Activated CD4-positive, alpha-beta T cell treated with anti-CD3 and anti-CD28 coated beads, Interleukin-2, amount 10 ng/mL, durations not matched to agents 24 days and 14 days (primary cell): ENCODE results near the gene REEP5. TPM values are rescaled to one million over a fixed set of nuclear protein-coding genes. Genes with fewer than 3 reads are reported as not detected.
"Not testable (repeated sequence)": the region's sequence is repeated elsewhere in the genome, so short reads cannot be mapped to it uniquely, and the experiment has no call there.

Experiments
- DNase-seq: peaks from one replicate; pipeline ENCODE4 v3.0.0; 2022
- H3K27ac Mint-ChIP-seq: one replicate; pipeline ENCODE4 v1.8.0; 2022; ENCODE audit warnings: mild to moderate bottlenecking, mixed read lengths
- H3K27me3 Mint-ChIP-seq: one replicate; pipeline ENCODE4 v1.8.0; 2022; ENCODE audit warnings: mixed read lengths
- H3K36me3 Mint-ChIP-seq: one replicate; pipeline ENCODE4 v1.8.0; 2022; ENCODE audit warnings: low read depth, mild to moderate bottlenecking, mixed read lengths
- H3K4me1 Mint-ChIP-seq: one replicate; pipeline ENCODE4 v1.8.0; 2021; ENCODE audit warnings: mixed read lengths
- H3K4me3 Mint-ChIP-seq: one replicate; pipeline ENCODE4 v1.8.0; 2022; ENCODE audit warnings: mild to moderate bottlenecking, moderate library complexity, mixed read lengths
- H3K9me3 Mint-ChIP-seq: one replicate; pipeline ENCODE4 v1.8.0; 2021; ENCODE audit warnings: mixed read lengths
- intact Hi-C: fragments of 100-400 bp; cut with micrococcal nuclease; formaldehyde crosslinking; loops from one replicate; pipeline ENCODE4 v1.15.1; 2023
- total RNA-seq: library from RNA; stranded (reverse); gene quantifications from 2 replicates; pipeline ENCODE4 v1.2.3, GENCODE V29; 2022

The REEP5 gene
- total RNA-seq, 1 donor from 2014 or later, result 75.3 TPM

GRCh38 chr5:112863549-112863948 lies 58.5 kb downstream of the REEP5 start:
- H3K9me3 Mint-ChIP-seq, result peaks cover 4% of the 10 kb centered on the region
- intact Hi-C loops, result loop anchor here (5.0 kb wide), 1 partner anchor 156 kb away; no protein-coding TSS in a partner anchor
- H3K36me3 Mint-ChIP-seq, result peaks cover 54% of the 10 kb centered on the region
- peaks cover 3% of the 10 kb centered on the region for H3K27me3 Mint-ChIP-seq
- peak overlapping the region; percentile 95 for H3K4me3 Mint-ChIP-seq
- peaks cover 27% of the 10 kb centered on the region for H3K4me1 Mint-ChIP-seq
- DNase-seq, result no peak
- no peak overlapping the region for H3K27ac Mint-ChIP-seq

DNA sequence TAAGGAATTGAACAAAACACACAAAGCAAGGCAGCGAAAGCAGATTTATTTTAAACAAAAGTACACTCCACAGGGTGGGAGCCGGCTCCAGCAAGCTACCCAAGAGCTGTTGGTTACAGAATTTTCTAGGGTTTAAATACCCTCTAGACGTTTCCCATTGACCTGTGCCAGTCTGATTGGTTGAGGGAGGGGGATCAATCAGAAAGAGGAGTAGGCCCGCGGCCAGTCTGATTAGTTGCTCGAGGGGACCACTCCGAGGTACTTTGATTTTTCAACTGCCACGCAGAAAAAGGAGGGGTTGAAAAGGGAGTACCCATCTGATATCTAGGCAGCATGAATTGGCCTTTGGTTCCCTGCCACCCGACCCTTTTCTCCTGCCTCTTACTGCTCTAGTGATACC lies 59.9 kb downstream of the REEP5 start:
- peaks cover 4% of the 10 kb centered on the region for H3K9me3 Mint-ChIP-seq
- H3K27ac Mint-ChIP-seq, result peak overlapping the region; percentile 29
- H3K4me3 Mint-ChIP-seq, result peak overlapping the region; percentile 95
- no peak for DNase-seq
- intact Hi-C loops, result loop anchor here (5.0 kb wide), 1 partner anchor 155 kb away; no protein-coding TSS in a partner anchor
- H3K27me3 Mint-ChIP-seq, result peaks cover 10% of the 10 kb centered on the region
- peaks cover 42% of the 10 kb centered on the region for H3K36me3 Mint-ChIP-seq
- peaks cover 24% of the 10 kb centered on the region for H3K4me1 Mint-ChIP-seq

DNA sequence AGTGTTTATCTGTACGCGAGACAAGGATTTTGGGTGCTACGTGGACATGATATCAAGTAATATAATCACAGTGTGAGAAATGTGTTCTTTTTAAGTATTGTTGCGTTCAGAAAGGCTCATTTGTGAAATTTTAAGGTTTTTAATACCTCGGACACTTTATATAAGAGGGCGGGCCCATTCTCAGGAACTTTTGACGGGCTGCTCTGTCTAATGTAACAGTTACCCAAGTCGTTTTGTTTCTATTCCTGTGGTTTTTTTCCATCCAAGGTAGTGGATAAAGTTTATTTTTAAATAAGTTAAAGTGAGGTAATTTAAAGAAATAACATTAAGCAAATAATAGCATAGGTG lies 60.4 kb downstream of the REEP5 start:
- no peak for DNase-seq
- Mint-ChIP-seq H3K27me3 (peaks cover 12% of the 10 kb centered on the region), H3K9me3 (peaks cover 5% of the 10 kb centered on the region), H3K4me3 (peak overlapping the region; percentile 95), H3K36me3 (peaks cover 38% of the 10 kb centered on the region), H3K4me1 (peaks cover 20% of the 10 kb centered on the region), H3K27ac (peak overlapping the region; percentile 94)
- intact Hi-C loops, result loop anchor here (1.0 to 5.0 kb wide), 6 partner anchors 17 to 652 kb away; partner anchors contain the start of genes DCP2, REEP5 and YTHDC2

GRCh38 chr5:112860929-112861637 lies 60.9 kb downstream of the REEP5 start, which contains the start of gene SRP19:
TSS of gene SRP19 (plus strand) at chr5:112861287. CDS start at chr5:112861377, 90 bp downstream.
- peaks cover 32% of the 10 kb centered on the region for H3K36me3 Mint-ChIP-seq
- peak within 1 kb of the TSS; percentile 94 for H3K27ac Mint-ChIP-seq
- H3K9me3 Mint-ChIP-seq, result peaks cover 10% of the 10 kb centered on the region
- peaks cover 18% of the 10 kb centered on the region for H3K4me1 Mint-ChIP-seq
- peaks cover 17% of the 10 kb centered on the region for H3K27me3 Mint-ChIP-seq
- H3K4me3 Mint-ChIP-seq, result peak within 1 kb of the TSS; percentile 95
- intact Hi-C loops, result loop anchor here (1.0 to 5.0 kb wide), 6 partner anchors 18 to 652 kb away; partner anchors contain the start of genes DCP2, REEP5 and YTHDC2
- DNase-seq, result peak; percentile 98

- Mint-ChIP-seq H3K27ac (peak overlapping the region; percentile 94), H3K27me3 (peaks cover 22% of the 10 kb centered on the region), H3K4me1 (peaks cover 18% of the 10 kb centered on the region), H3K4me3 (peak overlapping the region; percentile 95), H3K36me3 (peaks cover 29% of the 10 kb centered on the region)
- H3K9me3 Mint-ChIP-seq, DNase-seq: not testable (repeated sequence)
- intact Hi-C loops, result loop anchor here (2.0 to 5.0 kb wide), 2 partner anchors 18 to 153 kb away; no protein-coding TSS in a partner anchor
These were observed 61.5 kb downstream of the REEP5 start for GRCh38 chr5:112860571-112860928.

DNA sequence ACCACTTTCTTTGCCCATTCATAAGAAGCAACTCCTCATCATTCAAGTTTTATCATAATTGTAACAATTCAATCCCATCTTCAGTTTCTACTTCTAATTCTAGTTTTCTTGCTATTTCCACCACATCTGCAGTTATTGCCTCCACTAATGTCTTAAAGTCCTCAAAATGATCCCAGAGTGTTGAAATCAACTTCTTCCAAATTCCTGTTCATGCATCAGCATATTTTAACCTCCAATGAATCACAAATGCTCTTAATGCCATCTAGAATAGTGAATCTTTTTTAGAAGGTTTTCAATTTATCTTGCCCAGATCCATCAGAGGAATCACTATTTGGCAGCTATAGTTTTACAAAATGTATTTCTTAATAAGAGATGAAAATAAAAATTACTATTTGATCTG lies 64.2 kb downstream of the REEP5 start:
- Mint-ChIP-seq H3K36me3 (peaks cover 13% of the 10 kb centered on the region), H3K9me3 (peaks cover 10% of the 10 kb centered on the region), H3K4me1 (peaks cover 8% of the 10 kb centered on the region), H3K27ac (no peak overlapping the region), H3K4me3 (no peak overlapping the region), H3K27me3 (peaks cover 42% of the 10 kb centered on the region)
- intact Hi-C loops, result no loop called here
- no peak for DNase-seq

- Mint-ChIP-seq H3K4me3 (no peak overlapping the region), H3K4me1 (no peaks in the 10 kb centered on the region), H3K36me3 (peaks cover 2% of the 10 kb centered on the region), H3K27me3 (peaks cover 51% of the 10 kb centered on the region), H3K27ac (no peak overlapping the region), H3K9me3 (peaks cover 9% of the 10 kb centered on the region)
- intact Hi-C loops, result no loop called here
- no peak for DNase-seq
These were observed 67.4 kb downstream of the REEP5 start for GRCh38 chr5:112854651-112855050.

- Mint-ChIP-seq H3K27ac (no peak overlapping the region), H3K36me3 (no peaks in the 10 kb centered on the region), H3K4me3 (no peak overlapping the region), H3K4me1 (peaks cover 3% of the 10 kb centered on the region), H3K27me3 (peaks cover 23% of the 10 kb centered on the region), H3K9me3 (no peaks in the 10 kb centered on the region)
- intact Hi-C loops, result no loop called here
- DNase-seq, result no peak
These were observed 72.1 kb downstream of the REEP5 start for GRCh38 chr5:112849912-112850311.

DNA sequence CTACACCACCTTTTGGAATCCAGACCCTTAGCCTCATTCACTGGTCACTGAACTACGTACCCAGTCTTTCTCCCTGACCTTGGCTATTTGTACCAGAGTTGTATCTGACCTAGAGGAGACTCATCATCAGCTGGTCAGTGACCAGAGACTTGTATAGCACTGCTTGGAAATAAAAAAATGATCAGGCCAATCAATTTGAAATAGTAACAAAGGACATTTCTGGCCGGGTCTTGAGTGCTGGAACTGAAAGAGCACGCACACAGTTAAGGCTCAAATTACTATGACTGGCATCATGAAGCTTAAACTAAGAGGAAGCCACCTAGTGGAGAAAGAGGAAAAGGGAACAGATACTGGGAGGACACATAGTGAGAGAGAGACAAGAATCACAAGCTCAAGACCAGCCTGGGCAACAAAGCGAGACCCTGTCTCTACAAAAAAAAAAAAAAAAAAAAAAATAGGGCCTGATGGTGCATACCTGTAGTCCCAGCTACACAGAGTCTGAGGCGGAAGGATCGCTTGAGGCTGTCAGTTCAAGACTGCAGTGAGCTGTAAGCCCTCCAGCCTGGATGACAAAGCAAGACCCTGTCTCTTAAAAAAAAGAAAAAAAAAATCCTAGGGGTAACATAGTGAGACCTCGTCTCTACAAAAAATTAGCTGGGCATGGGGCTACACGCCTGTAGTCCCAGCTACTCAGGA lies 73.8 kb downstream of the REEP5 start:
- peaks cover 2% of the 10 kb centered on the region for H3K36me3 Mint-ChIP-seq
- peaks cover 3% of the 10 kb centered on the region for H3K4me1 Mint-ChIP-seq
- intact Hi-C loops, result loop anchor here (1.0 kb wide), 1 partner anchor 297 kb away; no protein-coding TSS in a partner anchor
- H3K27ac Mint-ChIP-seq, result no peak overlapping the region
- peak; percentile 74 for DNase-seq
- H3K27me3 Mint-ChIP-seq, result peaks cover 9% of the 10 kb centered on the region
- no peak overlapping the region for H3K4me3 Mint-ChIP-seq
- H3K9me3 Mint-ChIP-seq, result no peaks in the 10 kb centered on the region

DNA sequence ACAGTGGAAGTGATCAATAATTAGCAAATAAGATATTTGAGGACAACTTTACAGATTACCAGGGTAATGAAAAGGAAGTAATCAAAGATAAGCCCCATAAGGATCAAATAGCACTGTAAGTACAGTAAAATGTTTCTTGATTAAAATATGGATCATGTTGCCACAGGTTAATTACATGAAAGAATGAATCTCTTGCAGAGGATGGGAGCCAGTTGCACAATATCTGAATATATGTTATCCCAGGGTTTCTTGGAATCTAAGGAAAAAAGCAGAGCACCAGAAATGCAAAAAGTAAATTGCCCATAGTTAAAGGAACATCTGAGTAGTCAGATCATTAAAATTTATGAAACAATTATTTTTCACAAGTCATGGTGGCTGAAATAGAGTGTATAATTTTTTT lies 74.7 kb downstream of the REEP5 start:
- Mint-ChIP-seq H3K36me3 (peaks cover 4% of the 10 kb centered on the region), H3K4me1 (peaks cover 3% of the 10 kb centered on the region), H3K27ac (no peak overlapping the region), H3K27me3 (peaks cover 6% of the 10 kb centered on the region), H3K9me3 (peaks cover 3% of the 10 kb centered on the region), H3K4me3 (no peak overlapping the region)
- no peak for DNase-seq
- intact Hi-C loops, result no loop called here

DNA sequence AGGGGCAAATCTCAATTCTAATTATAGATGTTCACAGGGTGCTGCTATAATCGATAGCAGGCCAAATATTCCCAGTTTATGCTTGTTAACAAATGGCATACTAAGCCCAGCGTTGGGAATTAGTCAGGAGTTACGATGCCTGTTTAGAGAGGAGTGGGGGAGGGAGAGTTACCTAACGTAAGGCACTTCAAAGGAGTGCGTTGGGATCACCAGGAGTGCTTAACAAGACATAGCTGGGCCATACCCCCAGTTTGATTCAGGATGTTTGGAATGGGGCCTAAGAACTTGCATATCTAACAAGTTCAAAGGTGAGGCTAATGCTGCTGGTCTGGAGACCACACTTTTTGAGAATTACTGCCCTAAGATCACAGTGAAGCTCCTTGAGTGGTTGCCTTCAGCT lies 75.5 kb downstream of the REEP5 start:
- Mint-ChIP-seq H3K27me3 (peaks cover 3% of the 10 kb centered on the region), H3K36me3 (peaks cover 6% of the 10 kb centered on the region), H3K4me3 (no peak overlapping the region), H3K4me1 (peaks cover 3% of the 10 kb centered on the region), H3K9me3 (peaks cover 3% of the 10 kb centered on the region), H3K27ac (no peak overlapping the region)
- intact Hi-C loops, result no loop called here
- no peak for DNase-seq

DNA sequence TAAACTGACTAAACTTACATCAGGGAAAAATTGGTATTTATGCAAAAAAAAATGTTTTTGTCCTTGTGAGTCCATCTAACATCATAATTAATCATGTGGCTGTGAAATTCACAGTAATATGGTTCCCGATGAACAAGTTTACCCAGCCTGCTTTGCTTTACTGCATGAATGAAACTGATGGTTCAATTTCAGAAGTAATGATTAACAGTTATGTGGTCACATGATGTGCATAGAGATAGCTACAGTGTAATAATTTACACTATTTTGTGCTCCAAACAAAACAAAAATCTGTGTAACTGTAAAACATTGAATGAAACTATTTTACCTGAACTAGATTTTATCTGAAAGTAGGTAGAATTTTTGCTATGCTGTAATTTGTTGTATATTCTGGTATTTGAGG lies 77.5 kb downstream of the REEP5 start:
- DNase-seq, result no peak
- Mint-ChIP-seq H3K4me3 (no peak overlapping the region), H3K27ac (no peak overlapping the region), H3K36me3 (peaks cover 12% of the 10 kb centered on the region), H3K9me3 (peaks cover 3% of the 10 kb centered on the region), H3K27me3 (no peaks in the 10 kb centered on the region), H3K4me1 (peaks cover 3% of the 10 kb centered on the region)
- intact Hi-C loops, result no loop called here

GRCh38 chr5:112833971-112834370 lies 88.1 kb downstream of the REEP5 start:
- H3K9me3 Mint-ChIP-seq, result no peaks in the 10 kb centered on the region
- H3K4me1 Mint-ChIP-seq, result peaks cover 1% of the 10 kb centered on the region
- peaks cover 30% of the 10 kb centered on the region for H3K36me3 Mint-ChIP-seq
- no peak overlapping the region for H3K4me3 Mint-ChIP-seq
- intact Hi-C loops, result no loop called here
- H3K27me3 Mint-ChIP-seq, result no peaks in the 10 kb centered on the region
- DNase-seq, result no peak
- H3K27ac Mint-ChIP-seq, result no peak overlapping the region

- no peak overlapping the region for H3K27ac Mint-ChIP-seq
- peaks cover 16% of the 10 kb centered on the region for H3K36me3 Mint-ChIP-seq
- DNase-seq, result no peak
- no peaks in the 10 kb centered on the region for H3K9me3 Mint-ChIP-seq
- H3K27me3 Mint-ChIP-seq, result no peaks in the 10 kb centered on the region
- no peak overlapping the region for H3K4me3 Mint-ChIP-seq
- peaks cover 1% of the 10 kb centered on the region for H3K4me1 Mint-ChIP-seq
- intact Hi-C loops, result no loop called here
These were observed 91.6 kb downstream of the REEP5 start for GRCh38 chr5:112830378-112830777.
